Suprapubic skin (tissue), 3 donors: Measurements from ENCODE around the gene NFKBIB.

Experiments used
- POLR2A ChIP-seq, 2 donors: fragments of 450-650 bp; IDR thresholded peaks; one replicate each; pipeline ENCODE4 v1.6.1; 2017; ENCODE audit warnings: antibody characterized with exemption in 2 of 2, mild to moderate bottlenecking in 2 of 2, moderate library complexity in 2 of 2
- TF ChIP-seq, protein P1 (sequence below), 2 donors: fragments of 200-600 bp in 1 of 2; fragments of 450-650 bp in 1 of 2; sonication (generic) in 1 of 2; IDR thresholded peaks; one replicate each; pipeline ENCODE4 v1.5.1; 2016 to 2019; ENCODE audit warnings: antibody characterized with exemption in 2 of 2, mild to moderate bottlenecking in 1 of 2, moderate library complexity in 1 of 2

DNA sequence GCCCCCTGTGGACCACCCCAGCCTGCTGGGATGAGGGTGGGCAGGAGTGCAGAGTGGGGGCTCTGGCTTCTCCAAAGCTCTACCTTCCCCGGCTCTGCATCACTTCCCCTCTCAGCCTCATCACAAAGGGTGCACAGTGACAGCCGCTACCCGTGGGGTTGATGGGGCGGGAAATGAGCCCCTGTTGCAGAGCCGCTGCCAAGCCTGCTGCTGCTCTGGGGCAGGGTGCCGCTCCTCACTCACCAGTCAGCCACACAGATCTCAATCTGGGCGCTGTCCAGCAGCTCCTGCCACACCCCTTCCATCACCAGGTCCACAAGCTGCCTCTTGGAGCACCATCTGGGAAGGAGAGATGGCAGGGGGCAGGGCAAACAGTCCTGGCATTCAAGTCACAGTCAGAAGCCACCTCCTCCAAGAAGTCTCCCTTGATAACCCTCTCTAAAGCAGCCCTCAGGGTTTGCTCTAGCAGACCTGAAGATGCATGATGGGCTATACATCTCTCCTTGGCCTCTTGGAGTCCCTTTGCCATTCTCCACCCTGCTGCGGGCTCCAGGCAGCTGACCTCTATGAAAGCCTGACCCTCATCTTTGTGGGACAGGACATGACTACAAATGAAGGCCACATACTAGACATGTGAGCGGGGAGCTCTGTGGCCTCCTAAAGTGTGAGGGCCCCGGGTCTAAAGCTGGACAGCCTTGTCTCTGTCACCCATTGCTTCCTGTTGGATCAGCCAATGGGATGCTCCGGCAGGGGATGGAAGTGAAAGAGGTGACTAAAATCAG is 46.7 kb downstream of the NFKBIB start:
- TF ChIP-seq, protein P1, sequence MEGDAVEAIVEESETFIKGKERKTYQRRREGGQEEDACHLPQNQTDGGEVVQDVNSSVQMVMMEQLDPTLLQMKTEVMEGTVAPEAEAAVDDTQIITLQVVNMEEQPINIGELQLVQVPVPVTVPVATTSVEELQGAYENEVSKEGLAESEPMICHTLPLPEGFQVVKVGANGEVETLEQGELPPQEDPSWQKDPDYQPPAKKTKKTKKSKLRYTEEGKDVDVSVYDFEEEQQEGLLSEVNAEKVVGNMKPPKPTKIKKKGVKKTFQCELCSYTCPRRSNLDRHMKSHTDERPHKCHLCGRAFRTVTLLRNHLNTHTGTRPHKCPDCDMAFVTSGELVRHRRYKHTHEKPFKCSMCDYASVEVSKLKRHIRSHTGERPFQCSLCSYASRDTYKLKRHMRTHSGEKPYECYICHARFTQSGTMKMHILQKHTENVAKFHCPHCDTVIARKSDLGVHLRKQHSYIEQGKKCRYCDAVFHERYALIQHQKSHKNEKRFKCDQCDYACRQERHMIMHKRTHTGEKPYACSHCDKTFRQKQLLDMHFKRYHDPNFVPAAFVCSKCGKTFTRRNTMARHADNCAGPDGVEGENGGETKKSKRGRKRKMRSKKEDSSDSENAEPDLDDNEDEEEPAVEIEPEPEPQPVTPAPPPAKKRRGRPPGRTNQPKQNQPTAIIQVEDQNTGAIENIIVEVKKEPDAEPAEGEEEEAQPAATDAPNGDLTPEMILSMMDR (IDR thresholded peaks at IDR 0.05), result no peak
- TF ChIP-seq POLR2A (IDR thresholded peaks at IDR 0.05), result no peak
